ENCODE measurements around the gene KRTAP10-4.
"Not testable (repeated sequence)": the region's sequence is repeated elsewhere in the genome, so short reads cannot be mapped to it uniquely, and the experiment has no call there.

KRTAP10-4 gene

GRCh38 chr21:44600118-44600978 is 26.8 kb downstream of the KRTAP10-4 start, which contains the start of gene KRTAP10-7:
KRTAP10-7 (plus strand) TSS chr21:44600597; CDS start chr21:44600622, 25 bp downstream.
- not testable (repeated sequence) for DNase-seq

- DNase-seq: not testable (repeated sequence)
These were observed 27.6 kb downstream of the KRTAP10-4 start for GRCh38 chr21:44601091-44601490.

GRCh38 chr21:44601596-44602462 is 28.3 kb downstream of the KRTAP10-4 start:
- DNase-seq: no peak

- no peak for DNase-seq
These were observed 28.9 kb downstream of the KRTAP10-4 start for GRCh38 chr21:44602463-44602850.

GRCh38 chr21:44603109-44603875 is 29.8 kb downstream of the KRTAP10-4 start:
- DNase-seq: no peak

GRCh38 chr21:44603911-44604310 is 30.4 kb downstream of the KRTAP10-4 start:
- DNase-seq: no peak

GRCh38 chr21:44606495-44606894 is 33.0 kb downstream of the KRTAP10-4 start:
- no peak for DNase-seq

GRCh38 chr21:44609193-44609592 is 35.7 kb downstream of the KRTAP10-4 start:
- no peak for DNase-seq

- DNase-seq: not testable (repeated sequence)
These were observed 36.8 kb downstream of the KRTAP10-4 start for GRCh38 chr21:44610157-44610843.

- no peak for DNase-seq
These were observed 38.0 kb downstream of the KRTAP10-4 start for GRCh38 chr21:44611551-44611950.

- DNase-seq: no peak
These were observed 38.5 kb downstream of the KRTAP10-4 start, which contains the start of gene KRTAP10-8 for GRCh38 chr21:44612029-44612486. KRTAP10-8 (plus strand) TSS chr21:44612079; CDS start chr21:44612101, 22 bp downstream.

- DNase-seq: no peak
These were observed 39.2 kb downstream of the KRTAP10-4 start for GRCh38 chr21:44612669-44613229.

- no peak for DNase-seq
These were observed 40.0 kb downstream of the KRTAP10-4 start for GRCh38 chr21:44613386-44614155.

- no peak for DNase-seq
These were observed 40.7 kb downstream of the KRTAP10-4 start for GRCh38 chr21:44614161-44614631.

GRCh38 chr21:44614961-44615391 is 41.4 kb downstream of the KRTAP10-4 start:
- no peak for DNase-seq

GRCh38 chr21:44615466-44615865 is 41.9 kb downstream of the KRTAP10-4 start:
- no peak for DNase-seq

- DNase-seq: no peak
These were observed 42.5 kb downstream of the KRTAP10-4 start for GRCh38 chr21:44615911-44616590.

GRCh38 chr21:44616591-44616926 is 43.0 kb downstream of the KRTAP10-4 start:
- no peak for DNase-seq

- no peak for DNase-seq
These were observed 43.6 kb downstream of the KRTAP10-4 start for GRCh38 chr21:44617071-44617501.

- DNase-seq: no peak
These were observed 45.0 kb downstream of the KRTAP10-4 start for GRCh38 chr21:44618504-44618903.

Measured in fibroblast of skin of right quadriceps (primary cell).